ENCODE data around the gene CAMSAP2.

Gene CAMSAP2

DNA sequence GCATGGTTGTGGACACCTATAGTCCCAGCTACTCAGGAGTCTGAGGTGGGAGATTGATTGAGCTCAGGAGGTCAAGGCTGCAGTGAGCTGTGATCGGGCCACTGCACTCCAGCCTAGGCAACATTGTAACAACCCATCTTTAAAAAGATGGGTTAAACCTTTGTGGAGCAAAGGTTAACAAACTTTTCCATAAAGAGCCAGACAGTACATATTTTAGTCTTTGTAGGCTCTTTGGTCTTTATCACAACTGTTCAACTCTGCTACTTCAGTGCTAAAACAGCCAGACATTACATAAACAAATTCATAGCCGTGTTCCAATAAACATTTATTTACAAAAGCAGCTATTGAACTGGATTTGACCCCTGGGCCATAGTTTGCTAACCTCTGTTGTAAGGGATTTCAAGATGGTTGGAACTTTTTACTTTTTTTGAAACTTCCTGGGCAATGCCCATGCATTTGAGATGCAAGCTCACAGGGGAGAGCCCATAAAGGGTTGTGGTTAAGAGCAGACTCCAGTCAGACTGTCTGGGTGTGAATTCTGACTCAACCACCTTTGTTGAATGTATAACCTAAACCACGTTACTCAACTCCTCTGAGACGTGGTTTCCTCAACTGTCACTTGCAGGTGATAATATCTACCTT lies 166.8 kb downstream of the CAMSAP2 start:
- in situ Hi-C loops (cut with HindIII; ENCODE audit: low pct_unique_long_range_greater_than_20kb, low sequenced_read_pairs) = no loop called here
- TF ChIP-seq JUND (IDR thresholded peaks at IDR 0.05; ENCODE audit: low read depth) = no peak
- DNase-seq (ENCODE audit: low read depth in 1 of 2, low spot score in 1 of 2) = no peak

DNA sequence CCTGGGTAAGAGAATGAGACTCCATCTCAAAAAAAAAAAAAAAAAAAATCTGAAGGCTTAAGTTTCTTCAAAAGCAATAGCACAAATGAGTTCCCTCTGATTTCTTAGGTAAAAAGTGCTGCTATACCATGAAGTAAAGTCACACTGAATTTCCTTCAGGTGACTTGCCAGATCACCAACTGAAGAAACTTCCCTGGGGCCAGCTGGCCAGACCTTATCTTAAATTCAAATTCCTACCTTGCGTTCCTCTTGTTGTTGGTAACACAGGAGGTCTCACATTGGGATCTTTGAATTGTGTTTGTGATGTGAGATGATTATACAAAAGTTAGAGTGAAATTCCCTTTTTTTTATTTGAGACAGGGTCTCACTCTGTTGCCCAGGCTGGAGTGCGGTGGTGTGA lies 167.8 kb downstream of the CAMSAP2 start:
- no peak for TF ChIP-seq JUND (IDR thresholded peaks at IDR 0.05; ENCODE audit: low read depth)
- no peak for DNase-seq (ENCODE audit: low read depth in 1 of 2, low spot score in 1 of 2)
- in situ Hi-C loops (cut with HindIII; ENCODE audit: low pct_unique_long_range_greater_than_20kb, low sequenced_read_pairs) = no loop called here

DNA sequence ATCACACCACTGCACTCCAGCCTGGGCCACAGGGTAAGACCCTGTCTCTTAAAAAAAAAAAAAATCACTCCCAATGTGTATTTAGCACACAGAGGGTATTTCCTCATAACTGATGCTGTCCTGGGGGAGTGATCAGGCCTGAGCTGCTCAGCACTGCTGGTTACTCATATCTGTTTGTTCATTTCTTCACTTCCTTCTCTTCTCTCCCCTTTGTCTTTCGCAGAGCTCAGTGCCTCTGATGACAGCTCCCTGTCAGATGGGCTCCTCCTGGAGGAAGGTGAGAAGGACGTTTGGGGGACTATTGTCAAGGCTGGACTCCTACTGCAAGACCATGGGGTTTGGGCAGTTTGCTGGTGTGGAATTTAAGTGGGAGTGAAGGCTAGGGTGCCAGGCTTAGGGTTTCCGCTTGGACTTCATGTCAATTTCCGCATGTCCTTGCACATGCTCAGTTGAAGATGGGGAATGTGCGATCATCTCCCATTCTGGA lies 169.0 kb downstream of the CAMSAP2 start:
- TF ChIP-seq JUND (IDR thresholded peaks at IDR 0.05; ENCODE audit: low read depth) = no peak
- DNase-seq (ENCODE audit: low read depth in 1 of 2, low spot score in 1 of 2) = no peak
- in situ Hi-C loops (cut with HindIII; ENCODE audit: low pct_unique_long_range_greater_than_20kb, low sequenced_read_pairs) = no loop called here

DNA sequence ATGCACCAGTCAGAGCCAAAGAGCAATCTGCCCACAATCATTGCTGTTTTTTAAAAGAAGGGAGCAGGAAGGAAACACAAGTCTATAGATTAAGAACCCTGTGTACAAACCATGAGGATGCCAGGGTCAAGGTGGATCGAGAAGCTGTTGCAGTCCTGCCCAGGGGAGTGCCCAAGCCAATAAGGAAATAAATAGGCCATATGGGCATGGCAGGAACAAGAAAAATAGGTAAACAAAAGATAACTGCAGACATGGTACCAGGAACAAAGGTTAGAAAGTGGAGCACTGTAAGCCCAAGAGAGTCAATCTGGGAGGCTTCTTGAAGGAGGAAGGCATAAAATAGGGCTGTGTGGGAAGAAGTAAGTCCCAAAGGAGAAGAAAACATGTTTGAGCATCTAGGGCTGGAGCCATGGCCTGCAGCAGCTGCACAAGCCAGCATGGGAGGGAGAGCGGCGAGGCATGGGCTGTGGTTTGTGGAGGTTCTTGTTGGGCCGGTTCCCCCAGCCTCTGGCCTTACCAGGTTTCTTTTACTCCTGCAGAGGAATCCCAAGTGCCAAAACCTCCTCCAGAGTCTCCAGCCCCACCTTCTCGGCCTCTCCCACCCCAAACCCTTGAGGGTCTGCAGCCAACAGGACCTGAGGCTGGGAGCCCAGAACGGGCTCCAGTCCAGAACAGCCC lies 169.6 kb downstream of the CAMSAP2 start:
- no peak for TF ChIP-seq JUND (IDR thresholded peaks at IDR 0.05; ENCODE audit: low read depth)
- in situ Hi-C loops (cut with HindIII; ENCODE audit: low pct_unique_long_range_greater_than_20kb, low sequenced_read_pairs) = no loop called here
- peak; percentile 74 to 94 for DNase-seq (ENCODE audit: low read depth in 1 of 2, low spot score in 1 of 2)

DNA sequence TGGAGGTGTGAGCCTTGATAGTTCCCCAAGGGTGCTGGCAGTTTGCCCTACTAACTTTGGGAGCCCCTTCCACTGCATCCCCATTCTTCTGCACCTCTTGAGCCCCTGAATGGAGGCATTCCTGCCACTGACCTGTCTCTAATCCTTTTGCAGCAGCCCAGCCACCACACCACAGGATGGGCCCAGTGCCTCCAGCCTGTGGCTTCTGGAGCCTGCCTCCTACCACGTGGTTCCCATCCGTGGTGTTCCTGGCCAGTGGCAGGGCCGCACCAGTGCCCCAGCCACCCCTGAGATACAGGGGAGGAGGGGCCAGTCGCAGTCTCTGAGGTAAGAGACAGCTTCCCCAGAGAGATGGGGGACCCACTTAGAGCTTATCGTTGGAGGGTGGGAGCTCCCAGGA lies 170.4 kb downstream of the CAMSAP2 start:
- TF ChIP-seq JUND (IDR thresholded peaks at IDR 0.05; ENCODE audit: low read depth) = no peak
- DNase-seq (ENCODE audit: low read depth in 1 of 2, low spot score in 1 of 2) = no peak
- in situ Hi-C loops (cut with HindIII; ENCODE audit: low pct_unique_long_range_greater_than_20kb, low sequenced_read_pairs) = no loop called here

DNA sequence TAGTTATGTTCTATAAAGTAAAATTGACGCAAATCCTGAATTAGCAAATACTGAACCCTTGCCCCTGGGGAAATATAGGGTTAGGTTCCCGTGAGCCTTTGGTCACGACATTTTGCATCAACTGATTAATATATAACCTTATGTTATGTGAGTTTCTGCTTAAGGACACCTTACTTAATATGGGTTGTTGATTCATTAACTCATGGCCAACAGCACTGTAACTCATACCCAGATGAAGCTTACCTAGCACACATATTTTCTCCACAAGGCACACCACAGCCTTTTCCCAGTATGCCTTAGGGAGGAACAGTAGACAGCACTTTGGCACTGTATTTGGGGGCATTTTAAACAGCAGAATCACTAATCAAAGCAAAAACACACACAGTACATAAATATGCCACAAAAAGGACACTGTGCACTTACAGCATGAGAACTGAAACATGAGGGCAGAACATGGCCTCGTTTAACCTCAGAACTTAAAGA lies 171.1 kb downstream of the CAMSAP2 start:
- in situ Hi-C loops (cut with HindIII; ENCODE audit: low pct_unique_long_range_greater_than_20kb, low sequenced_read_pairs) = no loop called here
- TF ChIP-seq JUND (IDR thresholded peaks at IDR 0.05; ENCODE audit: low read depth) = no peak
- DNase-seq (ENCODE audit: low read depth in 1 of 2, low spot score in 1 of 2) = no peak

All from T47D (cell line).